Stomach (tissue), 4 donors: ENCODE data around the gene EYA2.

Source experiments
- EP300 ChIP-seq: sonication (generic); formaldehyde crosslinking; IDR thresholded peaks from one replicate; pipeline ENCODE4 v1.6.1; 2017; ENCODE audit warnings: antibody characterized with exemption
- TF ChIP-seq, protein P1 (sequence below), 7 experiments: fragments of 450-650 bp in 4 of 7; fragments of 200-600 bp in 3 of 7; sonication (generic) in 3 of 7; IDR thresholded peaks; one replicate each; pipeline ENCODE4 v1.5.1; 2016 to 2019; ENCODE audit warnings: antibody characterized with exemption in 7 of 7, control low read depth in 2 of 7, mild to moderate bottlenecking in 1 of 7

DNA sequence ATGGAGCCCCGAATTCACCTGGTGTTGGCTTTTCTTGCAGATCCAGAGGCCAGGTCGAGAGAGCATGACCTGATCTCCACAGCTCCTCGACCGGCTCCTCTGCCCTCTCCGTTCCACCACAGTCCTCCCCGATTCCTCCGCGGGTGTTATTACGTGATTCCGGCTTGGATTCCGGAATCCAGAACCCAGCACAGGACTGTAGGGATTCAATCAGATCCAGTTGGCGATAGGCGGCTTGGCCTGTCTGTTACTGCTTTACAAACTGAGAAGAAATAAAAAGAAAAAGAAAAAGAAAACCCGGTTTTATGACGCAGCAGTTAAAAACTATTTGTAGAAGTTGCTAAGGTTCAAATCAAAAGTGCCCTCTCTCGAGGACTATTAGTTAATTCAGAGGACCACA lies 222.7 kb downstream of the EYA2 start:
- TF ChIP-seq, protein P1, sequence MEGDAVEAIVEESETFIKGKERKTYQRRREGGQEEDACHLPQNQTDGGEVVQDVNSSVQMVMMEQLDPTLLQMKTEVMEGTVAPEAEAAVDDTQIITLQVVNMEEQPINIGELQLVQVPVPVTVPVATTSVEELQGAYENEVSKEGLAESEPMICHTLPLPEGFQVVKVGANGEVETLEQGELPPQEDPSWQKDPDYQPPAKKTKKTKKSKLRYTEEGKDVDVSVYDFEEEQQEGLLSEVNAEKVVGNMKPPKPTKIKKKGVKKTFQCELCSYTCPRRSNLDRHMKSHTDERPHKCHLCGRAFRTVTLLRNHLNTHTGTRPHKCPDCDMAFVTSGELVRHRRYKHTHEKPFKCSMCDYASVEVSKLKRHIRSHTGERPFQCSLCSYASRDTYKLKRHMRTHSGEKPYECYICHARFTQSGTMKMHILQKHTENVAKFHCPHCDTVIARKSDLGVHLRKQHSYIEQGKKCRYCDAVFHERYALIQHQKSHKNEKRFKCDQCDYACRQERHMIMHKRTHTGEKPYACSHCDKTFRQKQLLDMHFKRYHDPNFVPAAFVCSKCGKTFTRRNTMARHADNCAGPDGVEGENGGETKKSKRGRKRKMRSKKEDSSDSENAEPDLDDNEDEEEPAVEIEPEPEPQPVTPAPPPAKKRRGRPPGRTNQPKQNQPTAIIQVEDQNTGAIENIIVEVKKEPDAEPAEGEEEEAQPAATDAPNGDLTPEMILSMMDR (IDR thresholded peaks at IDR 0.05) = no peak
- TF ChIP-seq EP300 = no peak
